Mucosa of rectum (tissue), 2 donors: ENCODE measurements around the gene CRAMP1.
"Not testable (repeated sequence)": the region's sequence is repeated elsewhere in the genome, so short reads cannot be mapped to it uniquely, and the experiment has no call there.

ENCODE experiments used
- H3K27ac ChIP-seq, 2 donors: one replicate each; pipeline ENCODE4 v1.7.0; 2013; ENCODE audit warnings: inconsistent platforms in 2 of 2, low read depth in 2 of 2, low read length in 2 of 2
- H3K27me3 ChIP-seq, 2 donors: one replicate each; pipeline ENCODE4 v1.7.0; 2013; ENCODE audit warnings: low read length in 2 of 2; ENCODE audit not compliant: control insufficient read depth in 2 of 2, insufficient read depth in 2 of 2
- H3K36me3 ChIP-seq, 2 donors: one replicate each; pipeline ENCODE4 v1.7.0; 2013; ENCODE audit warnings: low read length in 2 of 2; ENCODE audit not compliant: control insufficient read depth in 2 of 2, insufficient read depth in 2 of 2
- H3K4me1 ChIP-seq, 2 donors: one replicate each; pipeline ENCODE4 v1.7.0; 2013; ENCODE audit warnings: low read length in 2 of 2, mild to moderate bottlenecking in 1 of 2; ENCODE audit not compliant: control insufficient read depth in 2 of 2, insufficient read depth in 2 of 2
- H3K4me3 ChIP-seq, 2 donors: one replicate each; pipeline ENCODE4 v1.7.0; 2013; ENCODE audit warnings: low read length in 2 of 2
- H3K9ac ChIP-seq, 2 donors: one replicate each; pipeline ENCODE4 v1.7.0; 2013; ENCODE audit warnings: low read length in 2 of 2, low read depth in 1 of 2, mild to moderate bottlenecking in 1 of 2
- H3K9me3 ChIP-seq, 2 donors: one replicate each; pipeline ENCODE4 v1.7.0; 2013; ENCODE audit warnings: low read length in 2 of 2; ENCODE audit not compliant: control insufficient read depth in 2 of 2
- donor health status: healthy.
- donor health status: Normal muscosa, but diverticular disease.

Gene CRAMP1

DNA sequence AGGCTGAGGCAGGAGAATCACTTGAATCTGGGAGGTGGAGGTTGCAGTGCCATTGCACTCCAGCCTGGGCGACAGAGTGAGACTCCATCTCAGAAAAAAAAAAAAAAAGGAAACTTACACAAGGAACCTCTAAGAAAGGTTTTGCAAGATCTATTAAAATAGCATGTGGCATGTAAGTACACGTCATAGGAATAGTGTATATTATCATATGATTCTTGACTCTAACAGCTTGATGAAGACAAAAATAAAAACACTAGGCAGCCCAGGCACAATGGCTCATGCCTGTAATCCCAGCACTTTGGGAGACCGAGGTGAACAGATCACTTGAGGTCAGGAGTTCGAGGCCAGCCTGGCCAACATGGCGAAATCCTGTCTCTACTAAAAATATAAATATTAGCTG is 16.6 kb upstream of the CRAMP1 start:
- H3K27me3 ChIP-seq, H3K4me3 ChIP-seq, H3K27ac ChIP-seq, H3K4me1 ChIP-seq, H3K36me3 ChIP-seq, H3K9me3 ChIP-seq, H3K9ac ChIP-seq: not testable (repeated sequence)

DNA sequence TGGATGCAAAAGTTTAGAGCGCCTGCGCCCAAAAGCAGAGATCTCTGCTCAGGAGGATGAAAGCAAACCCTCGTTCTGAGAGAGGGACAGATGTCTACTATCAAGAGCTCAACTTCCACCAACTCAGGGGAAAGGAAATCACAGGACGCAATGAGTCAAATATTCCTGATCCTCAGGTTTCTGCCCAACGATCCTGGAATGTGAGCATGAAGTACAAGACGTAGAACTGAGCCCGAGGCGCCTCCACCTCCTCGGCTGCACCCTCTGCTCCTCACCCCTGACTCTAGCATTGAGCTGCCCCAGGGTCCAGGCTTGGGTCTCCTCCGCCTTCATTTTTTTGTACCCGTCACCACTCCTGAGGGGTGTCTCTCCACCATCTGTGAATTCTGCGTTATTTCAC is 15.6 kb upstream of the CRAMP1 start:
- Histone ChIP-seq H3K9me3 (no peaks in the 10 kb centered on the region), H3K27ac (no peak overlapping the region), H3K4me3 (no peak overlapping the region), H3K4me1 (no peaks in the 10 kb centered on the region), H3K36me3 (peaks cover 5 to 7% of the 10 kb centered on the region in 2 donors), H3K9ac (no peak overlapping the region), H3K27me3 (no peaks in the 10 kb centered on the region)

DNA sequence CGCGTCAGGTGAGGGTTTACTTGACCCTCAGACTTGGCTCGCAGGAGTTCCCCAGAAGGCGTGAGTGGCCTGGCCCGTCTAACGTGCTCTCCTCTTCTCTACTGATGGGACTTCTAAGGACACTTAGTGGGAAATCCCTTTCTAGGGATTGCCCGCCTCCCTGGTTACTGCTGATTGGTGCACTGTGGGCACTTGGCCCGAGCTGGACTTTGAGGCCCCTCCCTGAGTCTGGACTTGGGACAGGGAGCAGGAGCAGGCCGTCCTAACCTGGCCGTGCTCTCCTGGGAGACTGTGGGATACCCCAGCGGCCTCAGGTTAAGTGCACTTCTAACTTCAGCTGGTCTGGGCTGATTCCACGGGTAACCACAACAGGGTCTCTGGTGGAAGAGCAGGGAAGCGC is 15.0 kb upstream of the CRAMP1 start:
- Histone ChIP-seq H3K4me1 (no peaks in the 10 kb centered on the region), H3K9ac (no peak overlapping the region), H3K36me3 (peaks cover 9 to 10% of the 10 kb centered on the region in 2 donors), H3K27me3 (no peaks in the 10 kb centered on the region), H3K27ac (no peak overlapping the region), H3K4me3 (no peak overlapping the region), H3K9me3 (no peaks in the 10 kb centered on the region)

DNA sequence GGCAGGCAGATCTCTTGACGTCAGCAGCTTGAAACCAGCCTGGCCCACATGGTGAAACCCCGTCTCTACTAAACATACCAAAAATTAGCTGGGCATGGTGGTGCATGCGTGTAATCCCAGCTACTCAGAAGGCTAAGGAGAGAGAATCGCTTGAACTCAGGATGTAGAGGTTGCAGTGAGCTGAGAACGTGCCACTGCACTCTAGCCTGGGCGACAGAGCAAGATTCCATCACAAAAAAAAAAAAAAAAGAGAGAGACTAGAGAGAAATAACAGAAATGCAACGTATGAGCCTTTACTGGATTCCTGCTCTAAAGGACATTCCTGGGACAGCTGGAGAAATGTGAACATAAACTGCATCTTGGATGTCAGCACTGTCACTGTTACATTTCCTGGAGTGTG is 11.1 kb upstream of the CRAMP1 start:
- Histone ChIP-seq H3K4me1 (no peaks in the 10 kb centered on the region), H3K9me3 (no peaks in the 10 kb centered on the region), H3K4me3 (no peak overlapping the region), H3K27ac (no peak overlapping the region), H3K36me3 (peaks cover 13 to 19% of the 10 kb centered on the region in 2 donors), H3K9ac (no peak overlapping the region), H3K27me3 (no peaks in the 10 kb centered on the region)

DNA sequence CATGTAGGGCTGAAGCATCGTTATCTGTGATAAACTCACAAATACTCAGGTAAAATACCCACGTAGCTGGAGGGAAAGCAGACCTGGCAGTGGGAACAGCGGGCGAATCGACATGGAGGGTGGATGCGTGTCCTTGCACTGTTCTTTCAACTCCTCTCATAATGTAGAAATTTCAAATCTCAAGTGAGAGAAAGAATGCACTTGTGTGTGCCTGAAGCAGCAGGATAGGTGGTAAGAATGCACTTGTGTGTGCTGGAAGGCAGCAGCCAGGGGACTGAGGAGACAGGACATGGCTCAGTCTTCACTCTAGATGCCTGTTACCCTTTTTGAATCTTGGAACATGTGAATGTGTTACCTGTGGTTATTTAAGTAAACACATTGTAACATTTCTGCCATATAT is 10.7 kb upstream of the CRAMP1 start:
- Histone ChIP-seq H3K36me3 (peaks cover 13 to 19% of the 10 kb centered on the region in 2 donors), H3K4me3 (no peak overlapping the region), H3K9me3 (no peaks in the 10 kb centered on the region), H3K4me1 (no peaks in the 10 kb centered on the region), H3K9ac (no peak overlapping the region), H3K27me3 (no peaks in the 10 kb centered on the region), H3K27ac (no peak overlapping the region)

DNA sequence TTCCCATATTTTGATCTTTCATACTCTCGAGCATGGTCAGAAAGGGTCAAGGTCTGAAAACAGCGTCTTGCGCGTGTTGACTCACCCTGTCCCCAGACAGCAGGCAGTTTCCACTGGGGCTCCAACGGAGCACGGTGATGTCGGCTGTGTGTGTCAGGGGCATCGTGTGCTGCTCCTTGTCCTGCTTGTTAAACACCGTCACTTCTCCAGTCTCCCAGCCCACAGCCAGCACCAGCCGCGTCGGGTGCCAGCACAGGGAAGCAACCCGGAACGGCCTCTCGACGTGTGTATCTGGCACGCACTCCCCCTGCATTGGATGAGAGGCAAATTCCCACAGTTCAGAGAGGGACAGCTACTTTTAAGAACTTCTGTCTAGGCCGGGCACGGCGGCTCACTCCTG is 9.9 kb upstream of the CRAMP1 start:
- Histone ChIP-seq H3K4me1 (no peaks in the 10 kb centered on the region), H3K9ac (no peak overlapping the region), H3K27ac (no peak overlapping the region), H3K36me3 (peaks cover 17 to 19% of the 10 kb centered on the region in 2 donors), H3K4me3 (no peak overlapping the region), H3K9me3 (no peaks in the 10 kb centered on the region), H3K27me3 (no peaks in the 10 kb centered on the region)

DNA sequence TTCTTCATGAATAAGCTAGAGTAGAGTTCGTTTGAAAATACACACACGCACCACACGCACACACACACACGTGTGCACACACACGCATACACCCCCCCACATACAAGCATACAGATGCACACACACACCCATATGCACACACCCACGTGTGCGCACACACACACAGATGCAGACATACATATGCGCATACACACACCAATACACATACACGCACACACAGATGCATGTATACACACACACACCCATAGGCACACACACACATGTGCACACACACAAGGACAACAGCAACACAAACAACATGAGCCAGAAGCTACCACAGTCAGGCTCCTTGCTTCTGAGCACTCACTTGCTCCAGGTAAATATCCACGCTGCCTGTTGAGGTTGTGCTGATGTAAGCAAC is 5.4 kb upstream of the CRAMP1 start:
- Histone ChIP-seq H3K9ac (no peak overlapping the region), H3K27me3 (no peaks in the 10 kb centered on the region), H3K36me3 (peaks cover 8 to 13% of the 10 kb centered on the region in 2 donors), H3K9me3 (no peaks in the 10 kb centered on the region), H3K27ac (no peak overlapping the region), H3K4me1 (peaks cover 13 to 14% of the 10 kb centered on the region in 2 donors), H3K4me3 (no peak overlapping the region)

DNA sequence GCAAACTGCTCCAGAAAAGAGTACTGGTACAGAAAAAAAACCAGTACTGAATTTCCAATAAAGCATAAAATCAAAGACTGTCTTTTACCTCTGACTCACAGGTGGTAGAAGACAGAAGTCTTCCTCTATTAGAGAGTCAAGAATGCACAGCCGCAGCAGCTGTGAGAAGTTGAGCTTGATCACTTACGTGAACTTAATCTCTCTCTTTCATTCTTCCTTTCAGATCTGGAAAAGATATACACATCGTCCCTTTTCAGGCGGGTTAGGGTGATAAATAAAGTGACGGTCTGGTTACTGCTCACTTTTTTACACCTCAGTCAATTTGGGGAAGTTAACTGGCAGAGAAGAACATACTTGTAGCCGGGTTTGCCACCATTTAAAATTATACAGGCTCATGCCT is 4.2 kb upstream of the CRAMP1 start:
- no peaks in the 10 kb centered on the region for H3K9me3 ChIP-seq
- H3K27me3 ChIP-seq: no peaks in the 10 kb centered on the region

DNA sequence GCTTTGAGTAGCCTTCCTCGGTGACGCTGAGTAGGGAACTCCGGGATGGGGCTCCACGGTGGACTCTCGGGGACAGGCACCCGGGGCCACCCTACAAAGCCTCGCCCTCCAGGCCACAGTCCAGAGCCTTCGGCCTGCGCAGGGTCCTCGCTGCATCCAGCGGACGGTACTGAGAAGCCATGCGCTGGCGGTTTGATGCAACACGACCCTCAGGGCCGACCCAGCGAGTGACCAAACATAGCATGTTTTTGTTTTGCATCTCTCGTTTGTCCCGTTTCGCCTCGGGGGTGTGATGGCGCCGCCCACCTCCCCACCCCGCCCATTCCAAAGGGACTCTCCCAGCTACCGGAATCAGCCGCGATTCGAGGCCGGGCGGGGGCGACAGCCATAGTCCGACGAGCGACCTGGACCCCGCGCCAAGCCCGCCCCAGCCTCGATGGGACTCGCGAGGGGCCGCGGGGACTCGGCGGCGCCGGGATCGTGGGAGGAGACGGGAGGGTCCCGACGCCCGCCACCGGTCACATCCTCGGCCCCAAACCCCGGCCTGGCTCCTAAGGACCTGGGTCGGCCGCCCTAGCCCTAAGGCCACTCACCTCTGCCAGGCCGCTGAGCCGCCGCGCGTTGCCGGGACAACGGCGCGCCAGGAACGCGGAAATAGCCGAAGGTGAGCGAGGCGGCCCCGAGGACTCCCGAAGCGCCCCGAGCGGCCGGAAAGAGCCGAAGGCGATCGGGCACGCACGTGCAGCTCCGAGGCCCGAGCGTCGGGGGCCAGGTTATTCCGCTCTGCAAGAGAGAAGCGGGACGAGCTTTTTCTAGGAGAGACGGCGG is 1.9 kb upstream of the CRAMP1 start:
- peak overlapping the region; percentile 68 to 85 for H3K27ac ChIP-seq
- H3K36me3 ChIP-seq: peaks cover 5 to 8% of the 10 kb centered on the region in 2 donors
- H3K4me1 ChIP-seq: peaks cover 28 to 30% of the 10 kb centered on the region in 2 donors
- peak overlapping the region; percentile 78 to 83 for H3K4me3 ChIP-seq
- no peaks in the 10 kb centered on the region for H3K27me3 ChIP-seq
- peak overlapping the region; percentile 70 to 77 for H3K9ac ChIP-seq
- no peaks in the 10 kb centered on the region for H3K9me3 ChIP-seq

More for the DNA sequence above, 4.2 kb upstream of the CRAMP1 start:
- Histone ChIP-seq H3K9ac (no peak overlapping the region), H3K36me3 (peaks cover 8 to 9% of the 10 kb centered on the region in 2 donors), H3K4me3 (no peak overlapping the region), H3K4me1 (peaks cover 16 to 17% of the 10 kb centered on the region in 2 donors), H3K27ac (no peak overlapping the region)

DNA sequence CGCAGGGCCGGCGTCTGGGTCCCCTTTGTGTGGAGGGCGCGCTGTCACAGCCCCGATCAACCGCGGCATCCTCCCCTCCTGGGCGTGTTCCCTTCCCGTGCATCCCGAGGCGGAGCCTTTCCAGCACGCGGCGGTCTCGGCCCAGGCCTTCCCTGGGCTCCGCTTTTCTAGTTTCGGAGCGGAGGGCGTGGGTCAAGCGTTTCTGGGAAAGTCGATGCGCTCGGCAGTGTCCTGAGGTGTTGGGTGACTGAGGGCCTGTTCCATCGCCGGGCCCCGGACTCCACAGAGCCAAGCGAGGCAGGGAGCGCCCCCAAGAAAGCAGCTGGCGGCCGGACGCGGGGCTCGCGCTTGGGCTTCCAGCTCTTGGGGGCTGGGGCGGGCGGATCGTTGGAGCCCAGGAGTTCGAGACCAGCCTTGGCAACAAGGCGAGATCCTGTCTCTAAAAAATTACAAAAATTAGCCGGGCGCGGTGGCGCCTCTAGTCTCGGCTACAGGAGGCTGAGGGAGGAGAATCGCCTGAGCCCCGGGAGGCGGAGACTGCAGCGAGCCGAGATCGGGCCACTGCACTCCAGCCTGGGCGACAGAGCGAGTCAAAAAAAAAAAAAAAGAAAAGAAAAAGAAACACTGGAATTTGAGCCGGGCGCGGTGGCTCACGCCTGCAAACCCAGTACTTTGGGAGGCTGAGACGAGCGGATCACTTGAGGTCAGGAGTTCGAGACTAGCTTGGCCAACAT is 1.1 kb upstream of the CRAMP1 start:
- H3K9ac ChIP-seq: peak overlapping the region; percentile 6 to 77
- H3K4me3 ChIP-seq: peak overlapping the region; percentile 78 to 83
- no peaks in the 10 kb centered on the region for H3K27me3 ChIP-seq
- H3K36me3 ChIP-seq: peaks cover 0 to 4% of the 10 kb centered on the region in 2 donors
- peak overlapping the region; percentile 68 to 85 for H3K27ac ChIP-seq
- no peaks in the 10 kb centered on the region for H3K9me3 ChIP-seq
- H3K4me1 ChIP-seq: peaks cover 34 to 35% of the 10 kb centered on the region in 2 donors
